GM18526 (cell line): ENCODE measurements around the gene UCHL3.

Source experiments
- POLR2A ChIP-seq: IDR thresholded peaks from 3 replicates; pipeline ENCODE4 v1.6.1; 2011; ENCODE audit not compliant: insufficient read length; ENCODE audit errors: extremely low read depth

Gene UCHL3

DNA sequence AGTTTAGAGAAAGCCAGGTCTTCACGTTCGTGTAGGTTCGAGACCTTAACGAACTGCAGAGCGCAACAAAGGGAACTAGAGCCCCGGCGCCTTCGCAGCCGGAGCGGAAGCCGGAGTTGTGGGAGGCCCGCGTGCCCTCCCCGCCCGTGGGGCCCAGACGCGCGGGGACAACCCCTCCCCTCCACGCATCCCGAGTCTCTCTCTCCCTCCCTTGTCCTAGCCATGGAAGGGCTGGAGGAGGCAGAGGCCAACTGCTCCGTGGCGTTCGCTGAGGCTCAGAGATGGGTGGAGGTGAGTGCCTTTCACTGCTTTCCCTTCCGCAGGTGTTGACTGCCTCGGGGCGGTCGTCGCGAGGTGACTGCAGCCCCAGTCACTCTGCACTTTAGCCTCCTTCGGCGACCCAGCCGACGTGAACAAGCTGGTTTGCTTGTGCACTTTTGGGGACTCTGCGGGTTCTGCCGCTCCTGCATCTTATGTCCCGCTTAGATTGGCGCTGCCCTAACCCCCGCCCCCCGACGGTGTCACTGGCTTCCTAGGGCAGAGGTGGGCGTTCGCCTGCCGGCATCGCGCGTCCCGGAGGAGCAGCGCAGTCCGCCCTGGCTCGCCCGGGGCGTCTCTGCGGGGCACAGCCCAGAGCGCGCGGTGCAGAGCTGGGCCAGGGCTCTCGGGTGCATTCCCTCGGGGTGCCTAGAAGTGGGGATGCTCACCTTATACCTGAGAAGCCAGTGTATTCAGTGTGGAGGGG is 87.0 kb downstream of the UCHL3 start:
- TF ChIP-seq POLR2A = no peak

DNA sequence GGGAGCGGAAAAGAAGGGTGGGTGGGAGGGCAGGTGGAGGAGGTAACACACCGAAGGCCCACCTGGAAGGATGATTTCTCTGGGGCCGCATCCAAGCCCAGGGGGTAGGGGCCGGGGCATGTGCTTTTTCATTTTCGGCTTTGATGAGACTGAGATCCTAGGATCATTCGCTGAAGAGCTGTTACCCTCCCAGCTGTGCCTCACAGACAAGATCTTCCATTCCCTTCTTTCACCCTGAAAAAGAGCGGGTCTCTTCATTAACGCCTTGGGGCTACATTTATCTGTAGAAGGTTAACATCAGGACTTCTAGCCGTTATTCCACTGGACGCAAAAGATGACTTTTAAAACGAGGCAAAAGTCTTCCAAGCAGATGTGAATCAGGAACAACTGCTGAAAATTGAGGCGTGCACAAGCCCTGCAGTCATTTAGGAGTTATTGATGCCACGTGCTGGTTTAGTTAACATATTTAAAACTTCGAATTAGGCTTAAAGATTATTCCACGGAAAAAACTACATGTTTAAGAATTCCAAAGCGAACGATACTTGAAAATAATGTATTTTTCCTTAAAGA is 87.7 kb downstream of the UCHL3 start:
- TF ChIP-seq POLR2A = no peak

DNA sequence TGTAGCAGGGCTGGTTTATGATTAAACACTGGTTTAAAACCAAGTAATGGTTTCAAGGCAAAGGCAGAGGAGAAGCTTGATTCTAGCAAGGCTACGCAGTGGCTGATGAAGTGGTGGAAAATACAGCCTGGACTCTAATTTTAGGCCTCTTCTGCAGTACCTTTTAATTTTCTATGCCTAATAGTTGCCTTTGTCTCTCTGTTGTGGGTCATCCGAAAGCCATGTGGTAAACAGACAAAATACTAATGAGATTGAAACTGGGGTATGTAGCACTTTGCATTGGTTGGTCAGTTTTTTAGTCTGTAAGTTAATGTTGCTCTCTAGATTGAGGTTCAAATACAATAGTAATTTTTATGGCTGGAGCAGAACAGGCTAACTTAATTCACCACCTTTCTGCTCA is 89.9 kb downstream of the UCHL3 start:
- no peak for TF ChIP-seq POLR2A

DNA sequence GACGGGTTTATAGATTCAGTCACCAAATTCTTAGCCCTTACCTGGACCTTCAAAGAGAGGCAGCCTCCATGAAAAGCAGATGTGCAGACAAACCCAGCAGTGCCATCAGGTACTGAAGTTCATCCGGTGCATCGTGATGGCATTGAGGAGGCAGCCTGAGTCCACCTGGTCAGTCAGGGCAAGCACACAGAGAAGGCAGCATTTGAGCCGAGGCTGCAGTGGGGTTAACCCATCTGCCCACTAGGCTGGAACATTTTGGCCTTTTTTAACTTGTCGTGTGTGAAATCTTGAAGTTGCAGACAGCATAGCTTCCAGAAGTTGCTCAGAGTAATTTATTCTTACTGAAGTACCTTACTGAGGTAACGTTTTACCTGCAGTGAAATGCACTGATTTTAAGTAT is 91.4 kb downstream of the UCHL3 start:
- no peak for TF ChIP-seq POLR2A

DNA sequence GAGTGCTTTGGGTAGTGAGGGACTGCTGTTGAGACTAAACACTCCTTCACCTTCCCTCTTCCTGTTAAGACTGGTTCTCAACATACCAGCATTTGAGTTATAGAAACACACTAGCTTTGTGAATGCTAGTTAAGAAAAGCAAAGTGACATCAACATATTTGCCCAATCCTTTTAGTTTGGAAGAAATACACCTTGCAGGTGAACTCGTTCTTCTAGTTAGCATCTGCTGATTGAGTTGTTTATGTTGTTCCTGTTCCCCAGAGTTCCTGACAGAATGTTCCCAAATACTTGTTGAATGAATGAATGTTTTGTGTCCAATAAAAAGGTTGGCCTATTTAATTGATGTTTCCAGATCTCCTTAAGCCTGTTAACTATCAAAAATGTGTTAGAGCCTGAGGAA is 93.6 kb downstream of the UCHL3 start:
- TF ChIP-seq POLR2A = no peak

DNA sequence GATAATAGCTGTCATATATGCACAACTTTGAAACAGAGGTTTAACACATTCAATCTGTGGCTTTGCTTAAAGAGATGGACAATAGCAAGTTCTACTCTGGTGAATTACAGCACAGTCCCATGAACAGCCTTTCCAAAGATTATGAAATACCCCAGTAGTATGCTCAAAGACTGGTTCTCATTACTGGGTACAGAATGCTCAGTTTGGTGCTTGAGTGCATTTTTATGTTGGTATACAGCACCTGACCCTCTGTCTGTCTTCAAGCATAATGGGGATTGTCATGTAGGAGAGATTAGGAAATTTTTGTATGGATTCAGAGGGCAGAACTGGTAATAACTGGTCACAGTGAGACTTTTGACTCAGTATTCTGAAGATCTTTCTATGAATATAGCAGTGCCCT is 94.1 kb downstream of the UCHL3 start:
- no peak for TF ChIP-seq POLR2A

DNA sequence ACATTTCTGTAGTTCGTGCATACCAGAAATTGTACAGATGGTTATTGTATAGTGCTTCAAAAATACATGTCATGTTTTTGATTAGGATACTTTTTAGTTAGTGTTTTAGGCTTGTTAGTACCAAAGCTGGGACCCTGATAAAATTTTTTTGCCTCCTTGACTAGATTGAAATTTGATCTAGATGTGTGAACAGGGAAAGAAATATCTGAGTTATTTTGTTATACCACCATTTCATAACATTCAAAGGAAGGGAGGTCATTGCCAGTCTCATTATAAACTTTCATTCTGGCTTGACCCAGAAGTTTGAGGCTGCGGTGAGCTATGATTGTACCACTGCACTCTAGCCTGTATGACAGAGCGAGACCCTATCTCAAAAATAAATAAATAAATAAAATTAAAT is 95.5 kb downstream of the UCHL3 start:
- no peak for TF ChIP-seq POLR2A

DNA sequence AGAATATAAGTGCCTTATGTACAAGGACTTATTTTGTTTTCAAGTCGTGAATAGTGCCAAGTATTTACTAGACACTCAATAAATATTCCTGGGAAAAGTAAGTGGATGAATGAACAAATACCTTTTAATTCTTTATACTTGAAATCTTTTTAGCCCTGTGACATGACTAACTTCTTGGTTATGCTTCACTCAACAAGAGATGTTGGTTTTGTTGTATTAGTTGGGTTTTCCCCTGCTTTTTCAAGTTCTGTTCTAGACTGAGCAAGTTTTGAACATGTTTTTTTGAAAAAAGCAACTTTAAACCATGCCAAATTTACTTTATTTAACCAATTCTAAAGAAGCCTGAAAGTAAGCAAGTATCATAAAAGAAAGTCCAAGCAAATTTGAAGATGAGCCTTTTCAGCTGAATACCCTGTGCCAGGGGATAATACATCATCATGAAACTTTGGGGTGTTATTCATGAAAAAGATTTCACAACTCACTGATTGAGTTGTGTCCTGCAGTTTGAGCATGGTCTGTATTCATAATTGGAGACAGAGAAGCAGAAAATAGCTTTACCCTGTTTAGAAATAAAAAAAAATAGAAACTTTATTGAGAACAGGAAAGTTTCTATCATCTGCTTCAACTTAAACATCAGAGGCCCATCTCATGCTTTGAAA is 97.7 kb downstream of the UCHL3 start:
- no peak for TF ChIP-seq POLR2A

DNA sequence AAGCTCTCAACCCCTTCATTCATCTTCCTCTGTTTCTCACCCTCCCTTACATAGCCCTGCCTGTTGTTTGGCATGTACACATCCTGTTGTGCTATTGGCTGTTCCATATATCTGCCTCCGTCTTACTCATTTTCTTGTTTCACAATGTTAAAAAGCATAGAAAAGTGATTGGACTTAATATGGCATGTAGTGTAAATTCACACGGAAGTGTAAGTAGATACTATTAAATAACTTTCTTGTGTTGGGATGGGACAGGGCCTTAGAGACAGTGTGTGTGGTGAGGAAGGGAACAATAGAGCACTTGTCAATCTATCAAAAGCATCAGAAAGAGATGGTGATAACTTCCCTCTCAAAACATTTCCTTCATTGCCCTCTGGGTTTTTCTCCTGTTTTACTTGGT is 98.9 kb downstream of the UCHL3 start:
- no peak for TF ChIP-seq POLR2A

DNA sequence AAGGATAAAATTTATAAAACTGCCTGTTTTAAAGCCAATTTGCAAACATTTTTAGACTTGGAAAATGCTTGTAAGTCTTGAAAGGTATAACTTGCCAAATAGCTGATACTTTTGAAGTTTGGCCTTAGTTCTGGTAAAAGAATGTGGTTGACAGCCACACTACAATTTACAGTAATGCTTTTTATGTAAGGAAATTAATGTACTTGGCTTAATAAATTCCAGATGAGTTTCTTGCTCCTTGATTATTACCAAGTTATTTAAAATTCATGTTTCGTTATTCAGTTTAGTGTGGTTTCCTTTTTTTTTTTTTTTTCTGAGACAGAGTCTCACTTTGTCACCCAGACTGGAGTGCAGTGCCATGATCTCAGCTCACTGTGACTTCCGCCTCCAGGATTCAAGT is 101.4 kb downstream of the UCHL3 start:
- no peak for TF ChIP-seq POLR2A

DNA sequence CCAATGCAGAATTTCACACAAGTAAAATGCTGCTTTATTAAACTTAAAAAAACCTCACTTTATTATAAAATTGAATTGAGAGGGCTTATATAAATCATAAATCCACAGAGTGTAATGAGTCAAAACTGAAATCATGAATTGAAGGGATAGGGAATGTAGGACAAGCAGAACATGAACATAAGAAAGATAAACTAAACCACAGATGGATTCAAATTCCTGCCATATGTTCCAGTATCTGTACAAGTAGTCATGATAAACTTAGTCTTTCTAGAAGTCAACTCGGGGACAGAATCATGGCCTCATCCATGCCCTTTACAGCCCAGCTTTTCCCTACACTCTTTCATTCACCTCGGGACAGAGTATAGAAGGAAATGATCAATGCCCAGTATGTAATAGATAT is 103.1 kb downstream of the UCHL3 start:
- no peak for TF ChIP-seq POLR2A
